Measurements from ENCODE around the gene CDH23. TPM values are rescaled to one million over a fixed set of nuclear protein-coding genes. Genes with fewer than 3 reads are reported as not detected.

Gene CDH23
- total and polyA plus RNA-seq, 2 of the 8 experiments (the other 6 are each of a cell fraction or from before 2014, with no cell fraction given): 1.9 to 4.9 TPM

DNA sequence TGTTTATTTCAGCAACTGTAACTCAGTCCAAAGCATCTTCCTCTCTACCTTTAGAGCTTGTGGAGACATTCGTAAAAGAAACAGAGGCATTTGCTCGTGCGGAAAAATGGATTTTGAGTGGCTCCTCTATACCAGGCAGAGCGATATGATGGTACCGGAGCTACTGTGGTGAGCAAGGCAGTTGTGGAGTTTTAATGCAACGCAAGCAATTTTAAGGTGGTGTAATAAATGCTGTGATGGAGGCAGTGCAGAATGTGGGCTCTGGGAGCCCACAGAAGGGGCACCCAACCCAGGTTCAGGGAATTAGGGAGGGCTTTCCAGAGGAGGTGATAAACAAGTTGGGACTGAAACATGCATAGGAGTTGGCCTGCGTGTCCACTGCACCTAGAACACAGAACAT is 149.5 kb downstream of the CDH23 start (continued):
- TF ChIP-seq, protein P1, sequence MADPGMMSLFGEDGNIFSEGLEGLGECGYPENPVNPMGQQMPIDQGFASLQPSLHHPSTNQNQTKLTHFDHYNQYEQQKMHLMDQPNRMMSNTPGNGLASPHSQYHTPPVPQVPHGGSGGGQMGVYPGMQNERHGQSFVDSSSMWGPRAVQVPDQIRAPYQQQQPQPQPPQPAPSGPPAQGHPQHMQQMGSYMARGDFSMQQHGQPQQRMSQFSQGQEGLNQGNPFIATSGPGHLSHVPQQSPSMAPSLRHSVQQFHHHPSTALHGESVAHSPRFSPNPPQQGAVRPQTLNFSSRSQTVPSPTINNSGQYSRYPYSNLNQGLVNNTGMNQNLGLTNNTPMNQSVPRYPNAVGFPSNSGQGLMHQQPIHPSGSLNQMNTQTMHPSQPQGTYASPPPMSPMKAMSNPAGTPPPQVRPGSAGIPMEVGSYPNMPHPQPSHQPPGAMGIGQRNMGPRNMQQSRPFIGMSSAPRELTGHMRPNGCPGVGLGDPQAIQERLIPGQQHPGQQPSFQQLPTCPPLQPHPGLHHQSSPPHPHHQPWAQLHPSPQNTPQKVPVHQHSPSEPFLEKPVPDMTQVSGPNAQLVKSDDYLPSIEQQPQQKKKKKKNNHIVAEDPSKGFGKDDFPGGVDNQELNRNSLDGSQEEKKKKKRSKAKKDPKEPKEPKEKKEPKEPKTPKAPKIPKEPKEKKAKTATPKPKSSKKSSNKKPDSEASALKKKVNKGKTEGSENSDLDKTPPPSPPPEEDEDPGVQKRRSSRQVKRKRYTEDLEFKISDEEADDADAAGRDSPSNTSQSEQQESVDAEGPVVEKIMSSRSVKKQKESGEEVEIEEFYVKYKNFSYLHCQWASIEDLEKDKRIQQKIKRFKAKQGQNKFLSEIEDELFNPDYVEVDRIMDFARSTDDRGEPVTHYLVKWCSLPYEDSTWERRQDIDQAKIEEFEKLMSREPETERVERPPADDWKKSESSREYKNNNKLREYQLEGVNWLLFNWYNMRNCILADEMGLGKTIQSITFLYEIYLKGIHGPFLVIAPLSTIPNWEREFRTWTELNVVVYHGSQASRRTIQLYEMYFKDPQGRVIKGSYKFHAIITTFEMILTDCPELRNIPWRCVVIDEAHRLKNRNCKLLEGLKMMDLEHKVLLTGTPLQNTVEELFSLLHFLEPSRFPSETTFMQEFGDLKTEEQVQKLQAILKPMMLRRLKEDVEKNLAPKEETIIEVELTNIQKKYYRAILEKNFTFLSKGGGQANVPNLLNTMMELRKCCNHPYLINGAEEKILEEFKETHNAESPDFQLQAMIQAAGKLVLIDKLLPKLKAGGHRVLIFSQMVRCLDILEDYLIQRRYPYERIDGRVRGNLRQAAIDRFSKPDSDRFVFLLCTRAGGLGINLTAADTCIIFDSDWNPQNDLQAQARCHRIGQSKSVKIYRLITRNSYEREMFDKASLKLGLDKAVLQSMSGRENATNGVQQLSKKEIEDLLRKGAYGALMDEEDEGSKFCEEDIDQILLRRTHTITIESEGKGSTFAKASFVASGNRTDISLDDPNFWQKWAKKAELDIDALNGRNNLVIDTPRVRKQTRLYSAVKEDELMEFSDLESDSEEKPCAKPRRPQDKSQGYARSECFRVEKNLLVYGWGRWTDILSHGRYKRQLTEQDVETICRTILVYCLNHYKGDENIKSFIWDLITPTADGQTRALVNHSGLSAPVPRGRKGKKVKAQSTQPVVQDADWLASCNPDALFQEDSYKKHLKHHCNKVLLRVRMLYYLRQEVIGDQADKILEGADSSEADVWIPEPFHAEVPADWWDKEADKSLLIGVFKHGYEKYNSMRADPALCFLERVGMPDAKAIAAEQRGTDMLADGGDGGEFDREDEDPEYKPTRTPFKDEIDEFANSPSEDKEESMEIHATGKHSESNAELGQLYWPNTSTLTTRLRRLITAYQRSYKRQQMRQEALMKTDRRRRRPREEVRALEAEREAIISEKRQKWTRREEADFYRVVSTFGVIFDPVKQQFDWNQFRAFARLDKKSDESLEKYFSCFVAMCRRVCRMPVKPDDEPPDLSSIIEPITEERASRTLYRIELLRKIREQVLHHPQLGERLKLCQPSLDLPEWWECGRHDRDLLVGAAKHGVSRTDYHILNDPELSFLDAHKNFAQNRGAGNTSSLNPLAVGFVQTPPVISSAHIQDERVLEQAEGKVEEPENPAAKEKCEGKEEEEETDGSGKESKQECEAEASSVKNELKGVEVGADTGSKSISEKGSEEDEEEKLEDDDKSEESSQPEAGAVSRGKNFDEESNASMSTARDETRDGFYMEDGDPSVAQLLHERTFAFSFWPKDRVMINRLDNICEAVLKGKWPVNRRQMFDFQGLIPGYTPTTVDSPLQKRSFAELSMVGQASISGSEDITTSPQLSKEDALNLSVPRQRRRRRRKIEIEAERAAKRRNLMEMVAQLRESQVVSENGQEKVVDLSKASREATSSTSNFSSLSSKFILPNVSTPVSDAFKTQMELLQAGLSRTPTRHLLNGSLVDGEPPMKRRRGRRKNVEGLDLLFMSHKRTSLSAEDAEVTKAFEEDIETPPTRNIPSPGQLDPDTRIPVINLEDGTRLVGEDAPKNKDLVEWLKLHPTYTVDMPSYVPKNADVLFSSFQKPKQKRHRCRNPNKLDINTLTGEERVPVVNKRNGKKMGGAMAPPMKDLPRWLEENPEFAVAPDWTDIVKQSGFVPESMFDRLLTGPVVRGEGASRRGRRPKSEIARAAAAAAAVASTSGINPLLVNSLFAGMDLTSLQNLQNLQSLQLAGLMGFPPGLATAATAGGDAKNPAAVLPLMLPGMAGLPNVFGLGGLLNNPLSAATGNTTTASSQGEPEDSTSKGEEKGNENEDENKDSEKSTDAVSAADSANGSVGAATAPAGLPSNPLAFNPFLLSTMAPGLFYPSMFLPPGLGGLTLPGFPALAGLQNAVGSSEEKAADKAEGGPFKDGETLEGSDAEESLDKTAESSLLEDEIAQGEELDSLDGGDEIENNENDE (IDR thresholded peaks at IDR 0.05; ENCODE audit: insufficient replicate concordance, low read length): no peak
- TF ChIP-seq SIX5 (IDR thresholded peaks at IDR 0.05; ENCODE audit: low read depth, low read length) (no peak), POU5F1 (IDR thresholded peaks at IDR 0.05; ENCODE audit: low read depth, low read length) (no peak), SAP30 (IDR thresholded peaks at IDR 0.05; ENCODE audit: insufficient read depth, insufficient replicate concordance, low read length) (no peak)
